GM18498 (cell line): ENCODE measurements around the gene DHRS11.

ENCODE experiments used
- ATAC-seq: cut with Tn5 transposase; IDR thresholded peaks from one replicate; pipeline ENCODE4 v1.9.1; 2021; ENCODE audit warnings: mild to moderate bottlenecking, moderate library complexity; ENCODE audit not compliant: unreplicated experiment

DHRS11 gene

GRCh38 chr17:36613155-36613554 lies 21.5 kb downstream of the DHRS11 start:
- no peak for ATAC-seq

GRCh38 chr17:36614081-36614480 lies 22.4 kb downstream of the DHRS11 start:
- ATAC-seq, result no peak

GRCh38 chr17:36614933-36615332 lies 23.3 kb downstream of the DHRS11 start:
- ATAC-seq, result no peak

- ATAC-seq, result no peak
Measured at GRCh38 chr17:36616061-36617029, 24.7 kb downstream of the DHRS11 start.

- no peak for ATAC-seq
Measured at GRCh38 chr17:36617773-36618172, 26.1 kb downstream of the DHRS11 start.

GRCh38 chr17:36623281-36623680 lies 31.6 kb downstream of the DHRS11 start:
- ATAC-seq, result no peak

GRCh38 chr17:36625188-36625587 lies 33.5 kb downstream of the DHRS11 start:
- no peak for ATAC-seq

- no peak for ATAC-seq
Measured at GRCh38 chr17:36627101-36627500, 35.4 kb downstream of the DHRS11 start.

- no peak for ATAC-seq
Measured at GRCh38 chr17:36628576-36628975, 36.9 kb downstream of the DHRS11 start.

- ATAC-seq, result no peak
Measured at GRCh38 chr17:36629252-36629847, 37.7 kb downstream of the DHRS11 start.

GRCh38 chr17:36629970-36630502 lies 38.4 kb downstream of the DHRS11 start:
- no peak for ATAC-seq

GRCh38 chr17:36631022-36631421 lies 39.3 kb downstream of the DHRS11 start:
- ATAC-seq, result no peak

- ATAC-seq, result no peak
Measured at GRCh38 chr17:36632916-36633771, 41.5 kb downstream of the DHRS11 start.

- no peak for ATAC-seq
Measured at GRCh38 chr17:36640346-36640745, 48.7 kb downstream of the DHRS11 start.

GRCh38 chr17:36640836-36641235 lies 49.2 kb downstream of the DHRS11 start:
- ATAC-seq, result no peak

GRCh38 chr17:36641331-36641876 lies 49.7 kb downstream of the DHRS11 start:
- no peak for ATAC-seq

- no peak for ATAC-seq
Measured at GRCh38 chr17:36641877-36642845, 50.5 kb downstream of the DHRS11 start.

GRCh38 chr17:36643086-36643685 lies 51.5 kb downstream of the DHRS11 start:
- ATAC-seq, result no peak

- ATAC-seq, result no peak
Measured at GRCh38 chr17:36645422-36645821, 53.7 kb downstream of the DHRS11 start.
